Chondrocyte (in vitro differentiated cells): Measurements from ENCODE around the gene CYP2A6. TPM values are rescaled to one million over a fixed set of nuclear protein-coding genes. Genes with fewer than 3 reads are reported as not detected.

Experiments
- DNase-seq: peaks from one replicate; pipeline ENCODE4 v3.0.0; 2021; ENCODE audit warnings: mixed read lengths, low spot score
- H3K27ac Mint-ChIP-seq: one replicate; pipeline ENCODE4 v1.8.0; 2021; ENCODE audit warnings: mild to moderate bottlenecking, moderate library complexity, mixed read lengths; ENCODE audit not compliant: unreplicated experiment
- H3K27me3 Mint-ChIP-seq: 2 replicates; pipeline ENCODE4 v1.8.0; 2021; ENCODE audit warnings: low read depth, mixed read lengths
- H3K36me3 Mint-ChIP-seq: 2 replicates; pipeline ENCODE4 v1.8.0; 2021; ENCODE audit warnings: low read depth, mixed read lengths
- H3K4me1 Mint-ChIP-seq: 2 replicates; pipeline ENCODE4 v1.8.0; 2021; ENCODE audit warnings: low read depth, mild to moderate bottlenecking, mixed read lengths
- H3K4me3 Mint-ChIP-seq: one replicate; pipeline ENCODE4 v1.8.0; 2021; ENCODE audit warnings: mild to moderate bottlenecking, moderate library complexity, mixed read lengths; ENCODE audit not compliant: unreplicated experiment
- H3K9me3 Mint-ChIP-seq: 2 replicates; pipeline ENCODE4 v1.8.0; 2021; ENCODE audit warnings: low read depth, mixed read lengths
- total RNA-seq: library from RNA; stranded (reverse); gene quantifications from 3 replicates; pipeline ENCODE4 v1.2.1, GENCODE V29; 2021
- TF ChIP-seq, protein P1 (sequence below): fragments of 200-600 bp; sonication (generic); IDR thresholded peaks from 2 replicates; pipeline ENCODE4 v1.5.0; 2021; ENCODE audit warnings: antibody characterized with exemption, mild to moderate bottlenecking, moderate library complexity

Gene CYP2A6
- total RNA-seq, 1 donor from 2014 or later: not detected

DNA sequence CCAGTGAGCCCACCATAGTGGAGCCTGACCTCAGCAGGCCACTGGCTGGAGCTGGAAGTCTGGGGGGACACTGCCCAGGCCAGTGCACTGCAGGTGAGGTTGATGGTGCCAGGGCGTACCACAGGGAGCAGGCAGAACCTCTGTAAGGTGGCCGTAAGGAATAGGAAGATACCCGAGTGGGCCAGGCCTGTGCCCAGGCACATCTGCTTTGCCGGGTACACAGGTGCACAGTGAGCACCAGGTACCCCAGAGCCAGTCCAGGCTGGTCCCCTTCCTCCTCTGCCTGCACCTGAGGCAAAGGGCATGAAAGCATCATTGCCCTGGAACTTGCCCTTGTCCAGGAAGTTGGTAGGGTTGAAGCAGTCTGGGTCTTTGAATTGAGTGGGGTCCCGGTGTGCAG lies 41.8 kb downstream of the CYP2A6 start:
- no peak overlapping the region for H3K4me3 Mint-ChIP-seq
- peaks cover 73% of the 10 kb centered on the region for H3K4me1 Mint-ChIP-seq

DNA sequence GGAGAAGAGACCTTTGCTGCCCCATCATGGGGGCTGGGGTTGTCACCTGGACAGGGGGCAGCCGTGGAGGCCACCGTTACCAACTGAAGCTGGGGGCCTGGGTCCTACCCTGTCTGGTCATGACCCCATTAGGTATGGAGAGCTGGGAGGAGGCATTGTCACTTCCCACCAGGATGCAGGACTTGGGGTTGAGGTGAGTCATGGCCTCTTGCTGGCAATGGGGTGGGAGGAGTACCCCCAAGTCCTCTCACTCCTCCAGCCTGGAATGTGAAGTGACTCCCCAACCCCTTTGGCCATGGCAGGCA lies 42.3 kb downstream of the CYP2A6 start:
- H3K9me3 Mint-ChIP-seq: no peaks in the 10 kb centered on the region
- TF ChIP-seq, protein P1, sequence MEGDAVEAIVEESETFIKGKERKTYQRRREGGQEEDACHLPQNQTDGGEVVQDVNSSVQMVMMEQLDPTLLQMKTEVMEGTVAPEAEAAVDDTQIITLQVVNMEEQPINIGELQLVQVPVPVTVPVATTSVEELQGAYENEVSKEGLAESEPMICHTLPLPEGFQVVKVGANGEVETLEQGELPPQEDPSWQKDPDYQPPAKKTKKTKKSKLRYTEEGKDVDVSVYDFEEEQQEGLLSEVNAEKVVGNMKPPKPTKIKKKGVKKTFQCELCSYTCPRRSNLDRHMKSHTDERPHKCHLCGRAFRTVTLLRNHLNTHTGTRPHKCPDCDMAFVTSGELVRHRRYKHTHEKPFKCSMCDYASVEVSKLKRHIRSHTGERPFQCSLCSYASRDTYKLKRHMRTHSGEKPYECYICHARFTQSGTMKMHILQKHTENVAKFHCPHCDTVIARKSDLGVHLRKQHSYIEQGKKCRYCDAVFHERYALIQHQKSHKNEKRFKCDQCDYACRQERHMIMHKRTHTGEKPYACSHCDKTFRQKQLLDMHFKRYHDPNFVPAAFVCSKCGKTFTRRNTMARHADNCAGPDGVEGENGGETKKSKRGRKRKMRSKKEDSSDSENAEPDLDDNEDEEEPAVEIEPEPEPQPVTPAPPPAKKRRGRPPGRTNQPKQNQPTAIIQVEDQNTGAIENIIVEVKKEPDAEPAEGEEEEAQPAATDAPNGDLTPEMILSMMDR: no peak
- H3K4me3 Mint-ChIP-seq: no peak overlapping the region
- H3K36me3 Mint-ChIP-seq: peaks cover 12% of the 10 kb centered on the region
- no peak for DNase-seq
- peak overlapping the region; percentile 89 for H3K27ac Mint-ChIP-seq
- no peaks in the 10 kb centered on the region for H3K27me3 Mint-ChIP-seq
- peaks cover 73% of the 10 kb centered on the region for H3K4me1 Mint-ChIP-seq

More for the DNA sequence above, 41.8 kb downstream of the CYP2A6 start:
- Mint-ChIP-seq H3K9me3 (no peaks in the 10 kb centered on the region), H3K27ac (no peak overlapping the region), H3K27me3 (no peaks in the 10 kb centered on the region), H3K36me3 (peaks cover 11% of the 10 kb centered on the region)
- TF ChIP-seq, protein P1: no peak
- DNase-seq: no peak

DNA sequence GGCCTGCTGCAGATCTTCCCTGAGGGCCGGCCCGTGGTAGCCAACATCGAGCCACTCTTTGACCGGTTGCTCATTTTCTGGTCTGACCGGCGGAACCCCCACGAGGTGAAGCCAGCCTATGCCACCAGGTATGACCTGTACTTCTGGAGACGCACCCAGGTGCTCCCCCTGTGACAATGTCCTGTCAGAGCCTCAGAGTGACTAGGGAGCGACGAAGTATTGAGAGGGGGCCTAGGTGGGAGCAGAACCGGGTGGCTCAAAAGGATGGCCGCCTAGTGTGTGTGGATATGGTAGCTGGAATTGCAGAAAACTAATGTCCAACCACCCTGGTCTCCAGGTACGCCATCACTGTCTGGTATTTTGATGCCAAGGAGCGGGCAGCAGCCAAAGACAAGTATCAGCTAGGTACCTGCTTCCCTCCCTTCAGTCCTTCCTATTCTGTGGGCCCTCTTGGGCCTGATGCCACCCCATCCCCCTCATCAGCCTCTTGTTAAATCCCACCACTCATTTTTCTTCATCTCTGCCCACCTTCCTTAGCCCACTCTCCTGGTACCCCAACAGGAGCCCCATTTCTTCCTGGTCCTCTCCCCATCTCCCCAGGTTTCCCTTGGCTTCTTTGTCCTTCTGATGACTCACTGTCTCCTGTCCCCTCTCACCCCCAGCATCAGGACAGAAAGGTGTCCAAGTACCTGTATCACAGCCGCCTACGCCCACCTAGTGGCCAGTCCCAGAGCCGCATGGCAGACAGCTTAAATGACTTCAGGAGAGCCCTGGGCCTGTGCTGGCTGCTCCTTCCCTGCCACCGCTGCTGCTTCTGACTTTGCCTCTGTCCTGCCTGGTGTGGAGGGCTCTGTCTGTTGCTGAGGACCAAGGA lies 42.9 kb downstream of the CYP2A6 start:
- H3K4me3 Mint-ChIP-seq: no peak overlapping the region
- H3K27ac Mint-ChIP-seq: peak overlapping the region; percentile 89
- H3K27me3 Mint-ChIP-seq: no peaks in the 10 kb centered on the region
- TF ChIP-seq, protein P1: peak; percentile 66
- no peaks in the 10 kb centered on the region for H3K9me3 Mint-ChIP-seq
- H3K4me1 Mint-ChIP-seq: peaks cover 73% of the 10 kb centered on the region
- peaks cover 13% of the 10 kb centered on the region for H3K36me3 Mint-ChIP-seq
- DNase-seq: no peak

DNA sequence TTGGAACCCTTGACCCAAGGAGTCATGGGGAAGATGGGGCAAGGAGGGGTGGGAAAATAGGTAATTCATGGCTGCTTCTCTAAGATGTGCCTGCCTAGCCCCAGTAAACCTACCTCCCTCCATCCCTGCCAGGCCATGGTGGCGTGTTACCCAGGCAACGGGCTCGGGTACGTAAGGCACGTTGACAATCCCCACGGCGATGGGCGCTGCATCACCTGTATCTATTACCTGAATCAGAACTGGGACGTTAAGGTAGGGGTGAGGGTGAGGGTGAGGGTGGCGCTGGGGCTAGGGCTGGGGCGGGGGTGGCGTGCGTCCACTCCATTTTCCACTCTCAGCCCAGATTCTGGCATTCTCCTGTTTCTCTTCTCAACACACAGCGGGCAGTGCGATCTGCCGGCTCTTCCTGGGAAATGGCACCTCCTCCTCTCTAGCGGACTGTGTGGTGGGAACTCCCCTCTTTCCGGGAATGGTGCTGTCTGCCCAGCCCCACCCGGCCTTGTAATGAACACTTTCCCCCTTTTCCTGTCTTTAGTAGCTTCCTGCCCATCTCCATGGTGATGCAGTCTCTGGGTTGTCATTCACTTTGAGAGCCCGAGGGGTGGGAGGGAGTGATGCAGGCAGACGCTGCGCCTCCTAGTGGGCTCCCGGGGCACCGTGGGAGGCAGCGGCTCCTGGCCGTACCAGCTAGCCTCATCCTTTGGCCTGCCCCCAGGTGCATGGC lies 43.7 kb downstream of the CYP2A6 start:
- peaks cover 18% of the 10 kb centered on the region for H3K36me3 Mint-ChIP-seq
- TF ChIP-seq, protein P1: peak; percentile 96
- H3K27ac Mint-ChIP-seq: peak overlapping the region; percentile 89
- H3K4me1 Mint-ChIP-seq: peaks cover 75% of the 10 kb centered on the region
- no peaks in the 10 kb centered on the region for H3K9me3 Mint-ChIP-seq
- peak overlapping the region; percentile 56 for H3K4me3 Mint-ChIP-seq
- no peak for DNase-seq
- no peaks in the 10 kb centered on the region for H3K27me3 Mint-ChIP-seq

DNA sequence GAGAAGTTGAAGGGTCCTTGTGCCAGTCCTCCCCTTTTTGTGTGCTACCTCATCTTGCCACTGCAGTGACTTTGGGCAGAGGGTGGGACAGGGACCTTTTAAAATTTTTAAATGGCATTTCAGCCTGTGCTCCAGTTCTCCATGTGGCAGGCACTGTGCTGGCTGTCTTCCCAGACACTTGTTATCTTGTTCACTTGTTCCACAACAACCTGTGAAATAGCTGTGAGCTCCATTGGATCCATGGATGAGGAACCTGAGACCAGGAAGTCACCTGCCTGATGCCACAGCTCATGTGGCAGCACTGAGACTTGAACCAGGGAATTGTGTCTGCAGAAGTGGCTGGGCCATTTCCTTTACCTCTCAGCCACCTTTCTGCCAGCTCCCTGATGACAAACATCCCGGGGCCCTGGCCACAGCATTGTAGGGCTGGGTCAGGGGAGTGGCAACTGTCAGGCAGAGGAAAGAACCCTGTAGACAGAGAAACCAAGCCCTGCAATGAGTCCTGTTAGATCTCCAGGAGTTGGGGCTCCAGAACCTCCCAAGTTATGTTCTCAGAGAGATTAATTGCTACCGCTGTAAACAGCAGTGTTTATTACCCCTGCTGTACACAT lies 44.9 kb downstream of the CYP2A6 start:
- Mint-ChIP-seq H3K36me3 (peaks cover 19% of the 10 kb centered on the region), H3K27me3 (no peaks in the 10 kb centered on the region), H3K4me3 (no peak overlapping the region), H3K27ac (peak overlapping the region; percentile 79), H3K9me3 (no peaks in the 10 kb centered on the region), H3K4me1 (peaks cover 76% of the 10 kb centered on the region)
- no peak for DNase-seq
- TF ChIP-seq, protein P1: no peak
